ENCODE results near the gene THG1L.

DNA sequence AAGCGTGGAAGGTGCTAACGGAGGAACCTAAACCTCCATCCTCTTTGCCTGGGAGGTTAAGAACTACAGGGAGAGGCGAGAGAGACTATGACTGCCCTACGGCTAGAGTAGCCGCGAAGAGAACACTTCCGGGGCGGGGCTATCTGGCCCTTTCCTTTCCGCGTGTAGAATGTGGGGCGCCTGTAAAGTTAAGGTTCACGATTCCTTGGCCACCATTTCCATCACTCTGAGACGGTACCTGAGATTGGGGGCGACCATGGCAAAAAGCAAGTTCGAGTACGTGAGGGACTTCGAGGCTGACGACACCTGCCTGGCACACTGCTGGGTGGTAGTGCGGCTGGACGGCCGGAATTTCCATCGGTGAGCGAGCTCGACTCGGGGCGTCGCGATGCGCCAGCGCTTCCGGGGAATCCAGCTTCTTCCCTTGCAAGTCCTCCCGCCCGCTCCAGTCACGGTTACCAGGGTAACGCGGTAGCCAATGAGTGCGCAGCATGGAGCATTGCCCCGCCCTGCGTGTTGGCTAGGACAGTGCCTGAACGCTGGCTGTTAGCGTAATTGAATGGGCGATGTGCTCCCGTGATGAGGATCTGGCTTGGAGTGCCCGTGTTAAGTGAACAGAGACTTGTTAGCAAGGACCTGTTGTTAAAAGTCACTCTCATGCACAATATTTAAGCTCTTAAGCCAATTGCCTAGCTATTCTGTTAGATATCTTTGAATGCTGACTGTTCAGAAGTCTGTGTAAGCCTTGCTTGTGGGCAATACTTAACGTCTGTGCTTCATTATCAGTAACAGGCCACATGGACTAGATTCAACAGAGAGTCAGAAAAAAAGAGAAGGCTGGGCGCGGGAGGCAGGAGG lies at the start of gene THG1L:
- TF ChIP-seq, protein P1, sequence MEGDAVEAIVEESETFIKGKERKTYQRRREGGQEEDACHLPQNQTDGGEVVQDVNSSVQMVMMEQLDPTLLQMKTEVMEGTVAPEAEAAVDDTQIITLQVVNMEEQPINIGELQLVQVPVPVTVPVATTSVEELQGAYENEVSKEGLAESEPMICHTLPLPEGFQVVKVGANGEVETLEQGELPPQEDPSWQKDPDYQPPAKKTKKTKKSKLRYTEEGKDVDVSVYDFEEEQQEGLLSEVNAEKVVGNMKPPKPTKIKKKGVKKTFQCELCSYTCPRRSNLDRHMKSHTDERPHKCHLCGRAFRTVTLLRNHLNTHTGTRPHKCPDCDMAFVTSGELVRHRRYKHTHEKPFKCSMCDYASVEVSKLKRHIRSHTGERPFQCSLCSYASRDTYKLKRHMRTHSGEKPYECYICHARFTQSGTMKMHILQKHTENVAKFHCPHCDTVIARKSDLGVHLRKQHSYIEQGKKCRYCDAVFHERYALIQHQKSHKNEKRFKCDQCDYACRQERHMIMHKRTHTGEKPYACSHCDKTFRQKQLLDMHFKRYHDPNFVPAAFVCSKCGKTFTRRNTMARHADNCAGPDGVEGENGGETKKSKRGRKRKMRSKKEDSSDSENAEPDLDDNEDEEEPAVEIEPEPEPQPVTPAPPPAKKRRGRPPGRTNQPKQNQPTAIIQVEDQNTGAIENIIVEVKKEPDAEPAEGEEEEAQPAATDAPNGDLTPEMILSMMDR (conservative IDR thresholded peaks at IDR 0.05; ENCODE audit: low read depth in 2 of 2) = no peak
- TF ChIP-seq ZNF331 (CRISPR knock-in tag; IDR thresholded peaks at IDR 0.05; ENCODE audit: low read depth) = peak; percentile 6; the same call in 1 of the 2 replicates
- TF ChIP-seq, protein P2, sequence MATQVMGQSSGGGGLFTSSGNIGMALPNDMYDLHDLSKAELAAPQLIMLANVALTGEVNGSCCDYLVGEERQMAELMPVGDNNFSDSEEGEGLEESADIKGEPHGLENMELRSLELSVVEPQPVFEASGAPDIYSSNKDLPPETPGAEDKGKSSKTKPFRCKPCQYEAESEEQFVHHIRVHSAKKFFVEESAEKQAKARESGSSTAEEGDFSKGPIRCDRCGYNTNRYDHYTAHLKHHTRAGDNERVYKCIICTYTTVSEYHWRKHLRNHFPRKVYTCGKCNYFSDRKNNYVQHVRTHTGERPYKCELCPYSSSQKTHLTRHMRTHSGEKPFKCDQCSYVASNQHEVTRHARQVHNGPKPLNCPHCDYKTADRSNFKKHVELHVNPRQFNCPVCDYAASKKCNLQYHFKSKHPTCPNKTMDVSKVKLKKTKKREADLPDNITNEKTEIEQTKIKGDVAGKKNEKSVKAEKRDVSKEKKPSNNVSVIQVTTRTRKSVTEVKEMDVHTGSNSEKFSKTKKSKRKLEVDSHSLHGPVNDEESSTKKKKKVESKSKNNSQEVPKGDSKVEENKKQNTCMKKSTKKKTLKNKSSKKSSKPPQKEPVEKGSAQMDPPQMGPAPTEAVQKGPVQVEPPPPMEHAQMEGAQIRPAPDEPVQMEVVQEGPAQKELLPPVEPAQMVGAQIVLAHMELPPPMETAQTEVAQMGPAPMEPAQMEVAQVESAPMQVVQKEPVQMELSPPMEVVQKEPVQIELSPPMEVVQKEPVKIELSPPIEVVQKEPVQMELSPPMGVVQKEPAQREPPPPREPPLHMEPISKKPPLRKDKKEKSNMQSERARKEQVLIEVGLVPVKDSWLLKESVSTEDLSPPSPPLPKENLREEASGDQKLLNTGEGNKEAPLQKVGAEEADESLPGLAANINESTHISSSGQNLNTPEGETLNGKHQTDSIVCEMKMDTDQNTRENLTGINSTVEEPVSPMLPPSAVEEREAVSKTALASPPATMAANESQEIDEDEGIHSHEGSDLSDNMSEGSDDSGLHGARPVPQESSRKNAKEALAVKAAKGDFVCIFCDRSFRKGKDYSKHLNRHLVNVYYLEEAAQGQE (IDR thresholded peaks at IDR 0.05; ENCODE audit: unreplicated experiment) = no peak
- no peak for TF ChIP-seq JUNB (IDR thresholded peaks at IDR 0.05; ENCODE audit: unreplicated experiment)
- TF ChIP-seq EZH2 (IDR thresholded peaks at IDR 0.05; ENCODE audit: low read depth, unreplicated experiment) = no peak
- TF ChIP-seq POLR2AphosphoS5 (IDR thresholded peaks at IDR 0.05; ENCODE audit: low read depth) = peak; percentile 85
- TF ChIP-seq NANOG (IDR thresholded peaks at IDR 0.05; ENCODE audit: borderline replicate concordance) = no peak
- TF ChIP-seq CREB1 (CRISPR knock-in tag; IDR thresholded peaks at IDR 0.05; ENCODE audit: low read depth) = peak; percentile 85
